Gastrocnemius medialis (tissue), 4 donors: ENCODE results near the gene HTR7.

Source experiments
- CTCF ChIP-seq, 5 experiments: fragments of 450-650 bp in 3 of 5; fragments of 200-600 bp in 2 of 5; sonication (generic) in 2 of 5; IDR thresholded peaks in 4 of 5; conservative IDR thresholded peaks in 1 of 5; 1 replicate in 4 of 5; 2 replicates in 1 of 5; pipeline ENCODE4 v1.5.1; 2016 to 2019; ENCODE audit warnings: antibody characterized with exemption in 5 of 5, mild to moderate bottlenecking in 3 of 5, moderate library complexity in 3 of 5
- POLR2A ChIP-seq, 2 donors: fragments of 450-650 bp; IDR thresholded peaks; one replicate each; pipeline ENCODE4 v1.6.1; 2017; ENCODE audit warnings: antibody characterized with exemption in 2 of 2, mild to moderate bottlenecking in 2 of 2, moderate library complexity in 2 of 2

GRCh38 chr10:90732581-90732980, 125.3 kb downstream of the HTR7 start:
- TF ChIP-seq POLR2A (IDR thresholded peaks at IDR 0.05) (no peak), CTCF (IDR thresholded peaks at IDR 0.05 in 4 of 5, conservative IDR thresholded peaks at IDR 0.05 in 1 of 5) (no peak)
